GM19099 (cell line): ENCODE measurements around the gene ICE1.

ENCODE experiments used
- POLR2A ChIP-seq: IDR thresholded peaks from 3 replicates; pipeline ENCODE4 v1.6.1; 2011; ENCODE audit warnings: low read depth; ENCODE audit not compliant: insufficient read length; ENCODE audit errors: extremely low read depth

The ICE1 gene

GRCh38 chr5:5421149-5421960 is 1.1 kb upstream of the ICE1 start:
- TF ChIP-seq POLR2A, result peak; percentile 7

- no peak for TF ChIP-seq POLR2A
These were observed 490 bp downstream of the ICE1 start for GRCh38 chr5:5422819-5423515.

- no peak for TF ChIP-seq POLR2A
These were observed 1.1 kb downstream of the ICE1 start for GRCh38 chr5:5423586-5423985.

- TF ChIP-seq POLR2A, result no peak
These were observed 2.3 kb downstream of the ICE1 start for GRCh38 chr5:5424736-5425135.

GRCh38 chr5:5430136-5430535 is 7.7 kb downstream of the ICE1 start:
- no peak for TF ChIP-seq POLR2A

- TF ChIP-seq POLR2A, result no peak
These were observed 9.7 kb downstream of the ICE1 start for GRCh38 chr5:5432020-5432707.

GRCh38 chr5:5436203-5436760 is 13.8 kb downstream of the ICE1 start:
- no peak for TF ChIP-seq POLR2A

- no peak for TF ChIP-seq POLR2A
These were observed 15.0 kb downstream of the ICE1 start for GRCh38 chr5:5437227-5438172.

- TF ChIP-seq POLR2A, result no peak
These were observed 29.4 kb downstream of the ICE1 start for GRCh38 chr5:5451863-5452262.

- no peak for TF ChIP-seq POLR2A
These were observed 30.7 kb downstream of the ICE1 start for GRCh38 chr5:5453131-5453530.

GRCh38 chr5:5454391-5454790 is 31.9 kb downstream of the ICE1 start:
- TF ChIP-seq POLR2A, result no peak

- TF ChIP-seq POLR2A, result no peak
These were observed 34.4 kb downstream of the ICE1 start for GRCh38 chr5:5456858-5457257.

- no peak for TF ChIP-seq POLR2A
These were observed 37.8 kb downstream of the ICE1 start for GRCh38 chr5:5460311-5460710.

GRCh38 chr5:5461012-5461411 is 38.5 kb downstream of the ICE1 start:
- TF ChIP-seq POLR2A, result no peak

GRCh38 chr5:5464036-5464715 is 41.7 kb downstream of the ICE1 start:
- no peak for TF ChIP-seq POLR2A

GRCh38 chr5:5466227-5466626 is 43.8 kb downstream of the ICE1 start:
- no peak for TF ChIP-seq POLR2A
